IPS-20b (cell line): ENCODE data around the gene ALPG.
"Not testable (repeated sequence)": the region's sequence is repeated elsewhere in the genome, so short reads cannot be mapped to it uniquely, and the experiment has no call there.

Experiments used
- H3K27ac ChIP-seq: one replicate; pipeline ENCODE4 v1.5.1; 2013; ENCODE audit warnings: low read length
- H3K27me3 ChIP-seq: 2 replicates; pipeline ENCODE4 v1.6.1; 2013; ENCODE audit warnings: mild to moderate bottlenecking, low read length, inconsistent platforms; ENCODE audit not compliant: insufficient read depth
- H3K36me3 ChIP-seq: 2 replicates; pipeline ENCODE4 v1.6.1; 2013; ENCODE audit warnings: low read depth, mild to moderate bottlenecking, inconsistent platforms, low read length, moderate library complexity; ENCODE audit not compliant: insufficient read depth
- H3K4me1 ChIP-seq: 2 replicates; pipeline ENCODE4 v1.6.1; 2013; ENCODE audit warnings: mild to moderate bottlenecking, control low read depth, inconsistent platforms, low read length, moderate library complexity; ENCODE audit not compliant: insufficient read depth
- H3K4me3 ChIP-seq: 2 replicates; pipeline ENCODE4 v1.5.1; 2013; ENCODE audit warnings: mild to moderate bottlenecking, low read length, inconsistent platforms
- H3K9ac ChIP-seq: 2 replicates; pipeline ENCODE4 v1.6.1; 2013; ENCODE audit warnings: low read depth, mild to moderate bottlenecking, inconsistent platforms, low read length, moderate library complexity
- H3K9me3 ChIP-seq: 2 replicates; pipeline ENCODE4 v1.6.1; 2013; ENCODE audit warnings: mild to moderate bottlenecking, low read depth, low read length, inconsistent platforms; ENCODE audit not compliant: insufficient read depth

Gene ALPG

DNA sequence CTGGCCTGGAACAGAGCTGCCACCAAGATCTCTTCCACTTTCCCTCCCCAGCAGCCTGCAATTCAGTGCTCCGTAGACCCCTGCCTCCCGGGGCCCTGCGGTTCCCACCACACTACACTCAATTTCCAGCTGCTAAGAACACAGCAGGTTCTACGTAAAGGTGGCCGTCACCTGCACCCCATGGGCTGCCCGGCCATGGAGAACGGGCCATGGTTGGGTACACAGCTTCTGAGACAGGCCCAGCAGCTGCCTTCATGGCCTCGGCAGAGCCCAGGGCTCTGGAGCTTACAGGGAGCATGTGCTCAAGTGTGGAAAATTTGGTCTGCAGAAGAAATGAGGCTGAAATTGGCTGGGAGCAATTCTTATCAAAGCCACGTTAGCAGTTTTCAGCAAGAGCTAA, 27.0 kb downstream of the ALPG start:
- not testable (repeated sequence) for H3K27me3 ChIP-seq, H3K9ac ChIP-seq, H3K36me3 ChIP-seq, H3K27ac ChIP-seq, H3K4me1 ChIP-seq, H3K9me3 ChIP-seq, H3K4me3 ChIP-seq

DNA sequence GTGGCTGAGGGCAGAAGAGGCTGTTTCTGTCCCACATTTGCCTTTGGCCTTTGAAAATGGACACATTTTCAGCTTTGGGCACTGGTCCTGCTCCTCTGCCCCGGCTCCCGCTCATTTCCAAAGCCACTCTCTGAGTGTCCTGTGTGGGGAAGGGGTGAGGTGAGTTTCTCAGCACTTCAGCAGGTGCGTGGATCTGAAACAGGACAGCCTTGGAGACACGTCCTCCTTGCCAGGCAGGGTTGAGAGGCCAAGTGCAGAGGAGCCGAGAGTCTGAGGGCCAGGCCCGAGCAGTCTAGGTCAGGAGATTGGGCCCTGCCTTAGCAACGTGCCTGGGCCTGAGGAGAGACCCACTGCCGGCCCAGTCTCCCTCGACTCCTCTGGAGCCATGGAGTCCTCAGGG, 27.4 kb downstream of the ALPG start:
- Histone ChIP-seq H3K9me3 (no peaks in the 10 kb centered on the region), H3K4me3 (no peak overlapping the region), H3K4me1 (no peaks in the 10 kb centered on the region), H3K27ac (no peak overlapping the region), H3K36me3 (no peaks in the 10 kb centered on the region), H3K9ac (no peak overlapping the region), H3K27me3 (no peaks in the 10 kb centered on the region)

DNA sequence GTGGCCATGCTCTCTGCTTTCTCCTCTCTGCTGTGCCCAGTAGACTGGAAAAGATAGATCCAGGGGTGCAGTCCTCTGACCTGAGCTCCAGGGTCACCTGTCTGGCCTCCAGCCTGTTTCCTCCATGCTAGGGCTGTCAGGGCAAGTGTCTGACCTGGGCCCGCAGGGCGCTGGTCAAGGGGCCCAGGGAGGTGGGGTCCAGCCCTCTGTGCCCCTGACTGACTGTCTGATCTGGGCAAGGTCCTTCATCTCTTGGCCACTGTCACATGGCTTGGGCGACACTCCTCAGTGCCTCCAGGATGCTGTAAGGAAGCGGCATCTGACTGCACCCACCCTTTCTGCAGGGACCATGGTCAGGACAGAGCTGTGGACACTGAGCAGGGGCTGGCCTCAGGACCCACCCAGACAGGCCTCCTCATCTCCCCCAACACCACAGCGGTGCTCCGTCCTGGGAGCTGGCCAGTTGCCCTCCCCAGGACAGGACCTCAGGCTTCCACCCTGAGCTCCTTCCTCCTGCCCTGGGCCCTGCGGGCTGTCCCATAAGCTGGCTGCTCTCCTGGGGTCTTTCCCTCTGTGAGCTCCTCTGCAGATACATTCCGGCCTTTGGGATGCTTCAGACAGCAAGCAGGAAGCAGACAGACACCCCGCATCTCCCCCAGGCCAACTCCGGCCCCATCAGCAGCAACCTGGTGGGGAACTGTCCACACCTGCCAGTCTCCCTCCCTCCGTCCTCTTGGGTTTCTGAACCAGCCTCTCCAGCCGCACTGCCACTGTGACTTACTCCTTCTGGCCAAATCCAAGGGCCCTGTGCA, 28.1 kb downstream of the ALPG start:
- no peaks in the 10 kb centered on the region for H3K27me3 ChIP-seq
- H3K27ac ChIP-seq = no peak overlapping the region
- H3K4me1 ChIP-seq = no peaks in the 10 kb centered on the region
- no peak overlapping the region for H3K9ac ChIP-seq
- H3K9me3 ChIP-seq = no peaks in the 10 kb centered on the region
- H3K36me3 ChIP-seq = no peaks in the 10 kb centered on the region
- no peak overlapping the region for H3K4me3 ChIP-seq

DNA sequence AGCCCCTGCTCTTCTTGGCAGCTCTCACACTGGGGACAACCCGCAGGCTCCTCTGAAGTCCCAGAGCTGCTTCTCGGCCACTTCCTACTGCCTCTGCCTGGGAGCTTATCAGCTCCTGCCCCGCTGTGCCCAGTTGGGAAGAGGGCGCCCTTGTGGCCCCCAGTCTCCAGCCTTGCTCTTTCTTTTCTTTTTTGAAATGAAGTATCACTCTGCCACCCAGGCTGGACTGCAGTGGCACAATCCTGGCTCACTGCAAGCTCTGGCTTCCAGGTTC, 28.7 kb downstream of the ALPG start:
- H3K27ac ChIP-seq = no peak overlapping the region
- H3K27me3 ChIP-seq = no peaks in the 10 kb centered on the region
- no peak overlapping the region for H3K4me3 ChIP-seq

DNA sequence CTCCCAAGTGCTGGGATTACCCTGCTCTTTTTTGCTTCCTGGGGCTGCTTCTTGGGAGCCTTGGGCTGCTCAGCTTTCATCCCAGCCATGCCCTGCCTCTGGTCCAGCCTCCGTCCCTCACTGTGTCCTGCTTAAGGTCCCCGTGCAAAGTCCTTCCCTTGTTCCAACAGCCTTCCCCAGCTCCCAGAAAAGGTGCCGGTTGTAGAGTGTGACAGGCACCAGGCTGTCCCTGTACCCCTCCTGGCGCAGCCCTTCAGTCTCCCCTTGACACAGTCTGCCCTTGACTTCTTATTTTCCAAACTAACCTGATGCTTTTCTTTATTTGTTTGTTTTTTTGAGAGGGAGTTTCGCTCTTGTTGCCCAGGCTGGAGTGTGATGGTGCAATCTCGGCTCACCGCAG, 29.2 kb downstream of the ALPG start:
- Histone ChIP-seq H3K9me3 (no peaks in the 10 kb centered on the region), H3K4me3 (no peak overlapping the region), H3K36me3 (no peaks in the 10 kb centered on the region), H3K9ac (no peak overlapping the region), H3K27ac (no peak overlapping the region), H3K4me1 (no peaks in the 10 kb centered on the region), H3K27me3 (no peaks in the 10 kb centered on the region)

More for the DNA sequence above, 28.7 kb downstream of the ALPG start:
- no peaks in the 10 kb centered on the region for H3K9me3 ChIP-seq
- H3K36me3 ChIP-seq = no peaks in the 10 kb centered on the region
- H3K9ac ChIP-seq = no peak overlapping the region
- no peaks in the 10 kb centered on the region for H3K4me1 ChIP-seq

DNA sequence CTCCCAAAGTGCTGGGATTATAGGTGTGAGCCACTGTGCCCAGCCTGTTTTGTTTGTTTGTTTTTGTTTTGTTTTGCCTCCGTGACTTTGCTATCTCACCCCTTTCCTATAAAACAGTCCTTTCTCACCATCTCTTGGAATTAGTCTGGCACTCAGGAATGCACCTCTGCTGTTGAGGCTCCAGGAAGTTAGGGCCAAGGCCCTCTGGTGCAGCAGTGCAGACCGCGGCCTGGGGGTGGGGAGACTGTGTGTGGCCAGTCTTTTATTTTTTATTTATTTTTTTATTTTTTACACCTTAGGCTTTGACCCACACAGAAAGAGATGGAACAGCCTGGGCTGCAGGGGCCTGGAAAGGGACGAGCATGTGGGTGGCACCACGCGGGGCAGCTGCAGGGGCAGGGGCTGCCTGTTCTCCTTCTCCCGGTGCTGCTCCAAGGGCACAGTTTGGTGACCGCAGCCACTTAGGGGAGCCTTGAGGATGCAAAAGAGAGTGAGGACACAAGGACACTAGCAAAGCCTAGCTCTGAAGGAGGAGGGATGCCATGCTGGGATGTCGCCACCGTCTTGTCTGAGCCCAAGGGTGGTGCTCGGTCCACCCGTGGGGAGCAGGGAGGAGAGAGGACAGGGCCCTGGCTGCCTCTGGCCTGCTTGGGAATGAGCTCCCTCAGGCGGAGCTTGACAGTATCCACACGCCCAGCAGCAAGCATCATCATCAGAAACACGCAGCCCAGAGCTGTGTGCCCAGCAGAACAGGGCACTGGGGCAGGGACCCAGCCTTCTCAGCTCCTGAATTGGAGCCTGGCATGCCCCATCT, 29.9 kb downstream of the ALPG start:
- no peaks in the 10 kb centered on the region for H3K27me3 ChIP-seq
- H3K4me3 ChIP-seq = no peak overlapping the region
- no peaks in the 10 kb centered on the region for H3K9me3 ChIP-seq
- H3K4me1 ChIP-seq = no peaks in the 10 kb centered on the region
- H3K36me3 ChIP-seq = no peaks in the 10 kb centered on the region
- no peak overlapping the region for H3K9ac ChIP-seq
- H3K27ac ChIP-seq = no peak overlapping the region

DNA sequence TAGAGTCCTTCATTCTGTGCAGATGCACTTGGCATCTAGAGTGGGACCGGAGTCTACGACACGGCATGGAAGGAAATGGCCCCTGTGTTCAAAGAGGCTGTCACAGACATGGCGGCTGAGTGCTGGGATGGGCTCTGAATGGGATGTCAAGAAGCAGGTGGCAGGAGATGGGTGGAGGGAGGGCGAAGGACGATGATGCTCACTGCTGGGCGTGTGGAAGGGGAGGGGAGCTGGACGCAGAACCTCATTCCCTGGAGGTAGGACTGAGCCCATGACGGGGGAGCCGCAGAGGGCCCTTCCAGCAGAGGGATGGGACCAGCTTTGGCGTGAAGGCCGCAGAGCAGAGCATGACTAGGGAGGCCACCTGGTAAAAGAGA, 30.5 kb downstream of the ALPG start:
- no peaks in the 10 kb centered on the region for H3K4me1 ChIP-seq
- H3K27me3 ChIP-seq = no peaks in the 10 kb centered on the region
- H3K9me3 ChIP-seq = no peaks in the 10 kb centered on the region
- H3K9ac ChIP-seq = no peak overlapping the region
- H3K36me3 ChIP-seq = no peaks in the 10 kb centered on the region
- H3K27ac ChIP-seq = no peak overlapping the region
- no peak overlapping the region for H3K4me3 ChIP-seq

DNA sequence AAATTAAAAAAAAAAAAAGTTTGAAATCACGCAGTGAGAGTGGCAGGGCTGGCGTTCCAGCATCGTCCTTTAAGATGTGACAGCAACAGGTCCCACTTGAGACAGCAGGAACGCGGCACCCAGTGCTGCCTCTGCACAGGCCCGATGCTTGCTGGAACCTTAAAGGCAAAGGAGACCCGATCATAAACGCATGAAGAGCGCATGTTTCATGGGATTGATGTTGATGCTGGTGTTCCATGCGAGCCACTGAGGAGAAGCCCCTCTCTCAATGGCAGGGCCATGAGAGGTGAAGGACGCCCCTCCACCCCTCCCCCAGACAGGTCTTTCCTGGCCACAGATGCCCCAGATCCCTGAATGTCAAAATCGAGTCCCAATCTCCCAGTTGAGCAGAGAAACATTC, 31.4 kb downstream of the ALPG start:
- no peaks in the 10 kb centered on the region for H3K36me3 ChIP-seq
- no peaks in the 10 kb centered on the region for H3K27me3 ChIP-seq
- H3K4me1 ChIP-seq = no peaks in the 10 kb centered on the region
- no peak overlapping the region for H3K9ac ChIP-seq
- no peak overlapping the region for H3K4me3 ChIP-seq
- no peaks in the 10 kb centered on the region for H3K9me3 ChIP-seq
- H3K27ac ChIP-seq = no peak overlapping the region

DNA sequence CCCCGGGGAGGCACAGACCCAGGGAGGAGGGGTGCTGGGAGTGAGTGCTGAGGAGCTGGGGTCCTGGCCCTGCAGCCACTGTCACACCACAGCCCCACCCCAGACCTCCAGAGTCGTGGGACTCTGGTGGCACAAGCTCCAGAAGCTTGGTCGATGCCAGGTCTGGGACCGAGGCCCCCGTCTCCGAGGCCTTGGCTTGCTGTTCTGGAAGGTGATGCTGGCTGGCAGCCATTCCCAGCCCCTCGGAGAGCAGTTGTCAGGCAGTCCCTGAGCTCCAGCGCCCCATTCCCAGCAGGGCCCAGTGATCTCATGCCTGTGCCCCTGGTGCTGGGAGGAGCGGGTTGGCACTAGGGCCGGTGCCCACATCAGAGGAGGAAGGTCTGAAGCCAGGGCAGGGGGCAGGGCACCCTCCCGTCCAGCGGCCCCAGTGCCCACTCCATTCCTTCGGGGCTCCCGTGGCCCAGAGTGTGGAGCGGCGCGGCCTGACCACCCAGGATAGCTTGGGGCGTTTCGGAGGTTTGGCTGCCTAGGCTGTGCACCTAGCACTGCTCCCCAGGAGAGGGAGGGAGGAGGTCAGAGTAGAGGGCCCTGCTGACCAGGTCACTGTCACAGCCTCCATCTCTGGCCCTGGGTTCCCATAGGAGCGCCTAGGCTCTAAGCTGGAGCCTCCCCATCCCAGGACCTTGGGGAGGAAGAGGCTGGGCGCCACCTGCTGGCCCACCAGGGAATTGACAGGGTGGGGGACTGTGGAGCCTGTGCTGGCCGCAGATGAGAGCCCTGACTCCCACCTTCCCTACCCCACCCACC, 32.5 kb downstream of the ALPG start:
- Histone ChIP-seq H3K36me3 (no peaks in the 10 kb centered on the region), H3K27ac (no peak overlapping the region), H3K4me3 (no peak overlapping the region), H3K27me3 (no peaks in the 10 kb centered on the region), H3K4me1 (no peaks in the 10 kb centered on the region), H3K9ac (no peak overlapping the region), H3K9me3 (no peaks in the 10 kb centered on the region)

DNA sequence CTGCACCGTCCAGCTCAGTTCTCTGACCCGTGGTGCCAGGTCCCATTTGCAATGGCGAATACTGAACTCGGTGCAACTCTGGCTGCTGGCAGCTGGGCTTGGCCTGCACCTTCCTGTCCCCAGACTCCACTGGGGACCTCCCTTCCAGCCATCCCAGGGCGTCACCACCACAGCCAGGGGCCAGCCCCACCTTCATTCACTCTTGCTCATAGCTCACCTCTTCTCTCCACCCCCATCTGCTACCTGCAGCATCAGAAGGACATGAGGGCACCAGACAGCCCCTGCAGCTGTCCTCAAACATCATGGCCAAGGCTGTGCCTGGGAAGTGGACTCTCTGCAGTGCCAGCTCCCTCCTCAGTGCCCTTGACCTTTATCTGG, 33.1 kb downstream of the ALPG start:
- Histone ChIP-seq H3K9ac (no peak overlapping the region), H3K9me3 (no peaks in the 10 kb centered on the region), H3K36me3 (no peaks in the 10 kb centered on the region), H3K27ac (no peak overlapping the region), H3K4me1 (no peaks in the 10 kb centered on the region), H3K27me3 (no peaks in the 10 kb centered on the region), H3K4me3 (no peak overlapping the region)

DNA sequence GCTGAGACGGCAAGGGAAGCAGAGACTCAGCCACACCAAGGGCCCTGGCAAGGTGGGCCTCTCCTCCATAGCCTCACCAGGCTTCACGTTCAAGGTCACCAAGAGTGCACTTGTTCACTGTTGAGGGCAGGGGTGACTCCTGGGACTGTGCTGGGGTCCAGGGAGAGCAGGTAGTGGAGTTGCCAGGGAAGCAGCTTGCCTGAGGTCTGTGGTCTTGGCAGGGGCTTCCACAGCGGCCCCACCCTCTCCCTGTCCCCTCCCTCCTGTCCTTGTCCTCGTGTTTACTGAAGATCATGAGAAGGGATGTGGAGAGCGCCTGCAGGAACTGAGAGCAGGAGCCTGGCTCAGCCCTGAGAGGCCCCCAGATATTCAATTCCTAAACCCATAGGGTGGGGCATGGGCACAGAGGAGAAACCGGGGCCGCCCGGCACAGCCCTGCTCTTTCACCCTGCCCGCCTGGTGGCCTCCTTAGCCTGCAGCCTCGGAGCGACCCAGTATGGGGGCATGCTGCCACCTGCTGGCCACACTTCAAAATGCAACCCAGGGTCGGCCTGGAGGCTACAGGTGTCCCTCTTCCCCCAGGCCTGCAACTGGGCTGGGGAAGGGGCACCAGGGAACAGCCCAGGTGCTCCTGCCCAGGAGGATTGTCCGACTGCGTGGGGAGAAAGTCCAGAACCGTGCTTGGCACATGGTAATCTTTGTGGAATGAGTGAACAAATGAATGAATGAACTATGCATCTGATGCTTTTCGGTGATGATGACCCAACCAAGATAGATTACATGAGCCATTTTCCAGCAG, 33.8 kb downstream of the ALPG start:
- H3K4me1 ChIP-seq, H3K27ac ChIP-seq, H3K9me3 ChIP-seq, H3K27me3 ChIP-seq, H3K4me3 ChIP-seq, H3K36me3 ChIP-seq, H3K9ac ChIP-seq: not testable (repeated sequence)
